B cell (primary cell): ENCODE results near the gene CD79B. TPM values are rescaled to one million over a fixed set of nuclear protein-coding genes. Genes with fewer than 3 reads are reported as not detected.
"Not testable (repeated sequence)": the region's sequence is repeated elsewhere in the genome, so short reads cannot be mapped to it uniquely, and the experiment has no call there.

Experiments
- ATAC-seq: fragments of 200-7000 bp; cut with Tn5 transposase; one replicate; pipeline ENCODE4 v1.10.0; 2021; ENCODE audit warnings: low read depth, mild to moderate bottlenecking, moderate number of reproducible peaks, moderate library complexity
- CTCF ChIA-PET: fragments of 350-600 bp; sonication (Branson Sonifier 250); formaldehyde crosslinking; loops from one replicate; lab custom pipeline; 2021; ENCODE audit warnings: antibody characterized with exemption, inconsistent platforms; lab: Charles Lee
- POLR2A ChIA-PET: fragments of 350-600 bp; sonication (Branson Sonifier 250); formaldehyde crosslinking; loops from one replicate; lab custom pipeline; 2021; ENCODE audit warnings: antibody characterized with exemption; lab: Charles Lee
- DNase-seq: peaks from one replicate; pipeline ENCODE4 v3.0.0; 2013
- H2AFZ ChIP-seq: 2 replicates; pipeline ENCODE4 v1.6.1; 2012; ENCODE audit warnings: mild to moderate bottlenecking, low read depth, low read length; ENCODE audit not compliant: insufficient read depth, poor library complexity, severe bottlenecking
- H3K27ac ChIP-seq, 2 donors: 1 replicate in 1 of 2; 2 replicates in 1 of 2; pipeline ENCODE4 v1.5.1; 2012 to 2013; ENCODE audit warnings: low read length in 2 of 2, mild to moderate bottlenecking in 2 of 2, moderate library complexity in 1 of 2
- H3K27me3 ChIP-seq, 4 experiments: fragments of 200-600 bp in 1 of 4; sonication (generic) in 1 of 4; replicated peaks in 1 of 4; 1 replicate in 2 of 4; 2 replicates in 2 of 4; pipeline versions ENCODE4 v1.6.1 to v1.7.0; 2013 to 2016; ENCODE audit warnings: low read length in 3 of 4, mild to moderate bottlenecking in 2 of 4, mixed read lengths in 1 of 4, moderate library complexity in 1 of 4; ENCODE audit not compliant: insufficient read depth in 4 of 4, control insufficient read depth in 3 of 4; ENCODE audit errors: control extremely low read depth in 1 of 4
- H3K36me3 ChIP-seq, 2 experiments: replicated peaks in 1 of 2; 1 replicate in 1 of 2; 2 replicates in 1 of 2; pipeline versions ENCODE4 v1.6.1 to v1.7.1; 2013; ENCODE audit warnings: low read length in 1 of 2; ENCODE audit not compliant: insufficient read depth in 2 of 2, control insufficient read depth in 1 of 2; ENCODE audit errors: control extremely low read depth in 1 of 2, extremely low read depth in 1 of 2
- H3K4me1 ChIP-seq, 2 donors: fragments of 200-600 bp in 1 of 2; sonication (generic) in 1 of 2; 1 replicate in 1 of 2; 2 replicates in 1 of 2; pipeline versions ENCODE4 v1.5.1 to v1.6.1; 2013 to 2017; ENCODE audit warnings: low read length in 2 of 2; ENCODE audit not compliant: control insufficient read depth in 2 of 2, insufficient read depth in 2 of 2
- H3K4me2 ChIP-seq: replicated peaks from 2 replicates; pipeline ENCODE3; 2012; ENCODE audit warnings: mild to moderate bottlenecking, low read depth, low read length; ENCODE audit not compliant: poor library complexity, severe bottlenecking
- H3K4me3 ChIP-seq, 5 experiments: fragments of 200-600 bp in 1 of 5; sonication (generic) in 1 of 5; 1 replicate in 3 of 5; 2 replicates in 2 of 5; pipeline versions ENCODE4 v1.5.1 to v1.7.0; 2011 to 2016; ENCODE audit warnings: low read length in 4 of 5, mild to moderate bottlenecking in 4 of 5, low read depth in 2 of 5, control low read depth in 1 of 5, moderate library complexity in 1 of 5; ENCODE audit not compliant: insufficient read depth in 1 of 5; ENCODE audit errors: control extremely low read depth in 1 of 5, extremely low read depth in 1 of 5
- H3K79me2 ChIP-seq: fragments of 200-600 bp; sonication (generic); one replicate; pipeline ENCODE4 v1.6.0; 2016; ENCODE audit warnings: low read length; ENCODE audit not compliant: control insufficient read depth, insufficient read depth
- H3K9ac ChIP-seq: fragments of 200-600 bp; sonication (generic); 2 replicates; pipeline ENCODE4 v1.6.1; 2017; ENCODE audit warnings: mild to moderate bottlenecking, low read length, moderate library complexity
- H3K9me3 ChIP-seq, 3 donors: one replicate each; pipeline versions ENCODE4 v1.6.1 to v1.7.1; 2013; ENCODE audit warnings: low read length in 2 of 3; ENCODE audit not compliant: control insufficient read depth in 2 of 3, insufficient read depth in 1 of 3; ENCODE audit errors: control extremely low read depth in 1 of 3
- H4K20me1 ChIP-seq: 2 replicates; pipeline ENCODE4 v1.6.0; 2012; ENCODE audit warnings: mild to moderate bottlenecking, low read length; ENCODE audit not compliant: insufficient read depth, control insufficient read depth, poor library complexity, severe bottlenecking
- H3K27ac Mint-ChIP-seq: one replicate; pipeline ENCODE4 v1.8.0; 2021; ENCODE audit warnings: mixed read lengths
- H3K27me3 Mint-ChIP-seq: one replicate; pipeline ENCODE4 v1.8.0; 2021; ENCODE audit warnings: mixed read lengths
- H3K4me1 Mint-ChIP-seq: one replicate; pipeline ENCODE4 v1.8.0; 2021; ENCODE audit warnings: mixed read lengths
- H3K4me3 Mint-ChIP-seq: one replicate; pipeline ENCODE4 v1.8.0; 2021; ENCODE audit warnings: mixed read lengths
- H3K9me3 Mint-ChIP-seq: one replicate; pipeline ENCODE4 v1.8.0; 2022; ENCODE audit warnings: mixed read lengths; ENCODE audit not compliant: insufficient read depth
- WGBS: methylation state at CpG from one replicate; pipeline ENCODE4 v1.1.5; 2013; ENCODE audit warnings: missing lambda C conversion rate; ENCODE audit not compliant: insufficient coverage; 5-methylcytosine and 5-hydroxymethylcytosine counted together
- intact Hi-C: fragments of 100-400 bp; cut with micrococcal nuclease; formaldehyde crosslinking; loops from one replicate; pipeline ENCODE4 v1.10.0; 2022
- polyA plus RNA-seq: library from polyadenylated mRNA; depleted of rRNA; stranded (reverse); fragments of >200 nt; gene quantifications from 2 replicates; pipeline ENCODE4 v1.2.3, GENCODE V29; 2012
- total RNA-seq, 2 donors: library from RNA; stranded (reverse); fragments of 120-200 nt in 1 of 2; gene quantifications; 1 replicate in 1 of 2; 2 replicates in 1 of 2; pipeline versions ENCODE4 v1.2.3 to v1.2.4, GENCODE V29; 2013 to 2022
- TF ChIP-seq, protein P1 (sequence below): fragments of 200-600 bp; IDR thresholded peaks from one replicate; pipeline ENCODE4 v1.8.0; 2022; ENCODE audit warnings: antibody characterized with exemption, mild to moderate bottlenecking

CD79B gene
- total and polyA plus RNA-seq, 2 donors (not counting 1 experiment from before 2014, with no cell fraction given), result 891 to 1,100 TPM

- not testable (repeated sequence) for ATAC-seq
Observed at GRCh38 chr17:63892316-63893037, 39.7 kb downstream of the CD79B start.

GRCh38 chr17:63889026-63889848, 42.9 kb downstream of the CD79B start:
- H3K9me3 ChIP-seq, H3K36me3 ChIP-seq, H3K27me3 Mint-ChIP-seq, H3K4me3 ChIP-seq, H3K79me2 ChIP-seq, H3K27ac ChIP-seq, H3K4me1 ChIP-seq, H2AFZ ChIP-seq, H3K4me1 Mint-ChIP-seq, H3K4me2 ChIP-seq, H3K4me3 Mint-ChIP-seq, H3K27ac Mint-ChIP-seq, H3K9me3 Mint-ChIP-seq, POLR2A ChIA-PET, H3K9ac ChIP-seq, H4K20me1 ChIP-seq, H3K27me3 ChIP-seq: not testable (repeated sequence)
- ATAC-seq (peak; percentile 90), DNase-seq (peak; percentile 62)
- intact Hi-C loops, result loop anchor here (5.0 kb wide), 1 partner anchor 243 kb away; the partner anchor contains the start of gene ERN1
- WGBS, result no CpG with 5 or more reads among the region's 13 CpGs
- CTCF ChIA-PET, result interaction anchor here (0.7 to 5.6 kb wide), 12 partner anchors 14 to 393 kb away, joined by 3 to 46 read pairs (median 4); no protein-coding TSS in a partner anchor
- TF ChIP-seq, protein P1, sequence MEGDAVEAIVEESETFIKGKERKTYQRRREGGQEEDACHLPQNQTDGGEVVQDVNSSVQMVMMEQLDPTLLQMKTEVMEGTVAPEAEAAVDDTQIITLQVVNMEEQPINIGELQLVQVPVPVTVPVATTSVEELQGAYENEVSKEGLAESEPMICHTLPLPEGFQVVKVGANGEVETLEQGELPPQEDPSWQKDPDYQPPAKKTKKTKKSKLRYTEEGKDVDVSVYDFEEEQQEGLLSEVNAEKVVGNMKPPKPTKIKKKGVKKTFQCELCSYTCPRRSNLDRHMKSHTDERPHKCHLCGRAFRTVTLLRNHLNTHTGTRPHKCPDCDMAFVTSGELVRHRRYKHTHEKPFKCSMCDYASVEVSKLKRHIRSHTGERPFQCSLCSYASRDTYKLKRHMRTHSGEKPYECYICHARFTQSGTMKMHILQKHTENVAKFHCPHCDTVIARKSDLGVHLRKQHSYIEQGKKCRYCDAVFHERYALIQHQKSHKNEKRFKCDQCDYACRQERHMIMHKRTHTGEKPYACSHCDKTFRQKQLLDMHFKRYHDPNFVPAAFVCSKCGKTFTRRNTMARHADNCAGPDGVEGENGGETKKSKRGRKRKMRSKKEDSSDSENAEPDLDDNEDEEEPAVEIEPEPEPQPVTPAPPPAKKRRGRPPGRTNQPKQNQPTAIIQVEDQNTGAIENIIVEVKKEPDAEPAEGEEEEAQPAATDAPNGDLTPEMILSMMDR, result peak; percentile 66

More at GRCh38 chr17:63892316-63893037, 39.7 kb downstream of the CD79B start:
- H3K4me2 ChIP-seq, H3K27me3 ChIP-seq, H3K36me3 ChIP-seq, H3K9me3 Mint-ChIP-seq, DNase-seq, H3K9ac ChIP-seq, H3K27ac ChIP-seq, H3K27ac Mint-ChIP-seq, POLR2A ChIA-PET, H3K4me1 ChIP-seq, intact Hi-C loops, H3K79me2 ChIP-seq, H3K4me1 Mint-ChIP-seq, H3K4me3 Mint-ChIP-seq, H3K27me3 Mint-ChIP-seq, H2AFZ ChIP-seq, H4K20me1 ChIP-seq, H3K9me3 ChIP-seq, H3K4me3 ChIP-seq: not testable (repeated sequence)
- 80% methylated on average over 1 of the region's 11 CpGs for WGBS
- CTCF ChIA-PET, result interaction anchor here (1.7 to 5.5 kb wide), 2 partner anchors 11 to 137 kb away, joined by 5 to 33 read pairs; no protein-coding TSS in a partner anchor

DNA sequence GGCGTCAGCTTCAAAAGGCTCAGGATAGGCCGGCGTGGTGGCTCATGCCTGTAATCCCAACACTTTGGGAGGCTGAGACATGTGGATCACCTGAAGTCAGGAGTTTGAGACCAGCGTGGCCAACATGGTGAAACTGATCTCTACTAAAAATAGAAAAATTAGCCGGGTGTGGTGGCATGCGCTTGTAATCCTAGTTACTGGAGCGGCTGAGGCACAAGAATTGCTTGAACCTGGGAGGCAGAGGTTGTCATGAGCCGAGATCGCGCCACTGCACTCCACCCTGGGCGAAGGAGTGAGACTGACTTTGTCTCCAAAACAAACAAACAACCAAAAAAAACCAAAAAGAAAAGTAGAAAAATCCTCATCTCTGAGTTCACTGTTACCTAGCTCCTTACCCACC, 47.0 kb downstream of the CD79B start:
- H3K27ac ChIP-seq, H4K20me1 ChIP-seq, H3K4me2 ChIP-seq, H3K27me3 ChIP-seq, H3K9ac ChIP-seq, H3K4me1 Mint-ChIP-seq, H3K9me3 ChIP-seq, ATAC-seq, H3K4me1 ChIP-seq, H3K27me3 Mint-ChIP-seq, POLR2A ChIA-PET, H2AFZ ChIP-seq, H3K4me3 ChIP-seq, H3K79me2 ChIP-seq, H3K9me3 Mint-ChIP-seq, H3K27ac Mint-ChIP-seq, H3K36me3 ChIP-seq, DNase-seq, H3K4me3 Mint-ChIP-seq: not testable (repeated sequence)
- intact Hi-C loops, result loop anchor here (5.0 kb wide), 1 partner anchor 247 kb away; the partner anchor contains the start of gene ERN1
- 98% methylated on average over 6 of the region's 11 CpGs for WGBS
- CTCF ChIA-PET, result interaction anchor here (0.6 kb wide), 1 partner anchor 43 kb away, joined by 4 read pairs; no protein-coding TSS in a partner anchor
